Ascending aorta (tissue), 2 donors: ENCODE measurements around the gene IFITM2. TPM values are rescaled to one million over a fixed set of nuclear protein-coding genes. Genes with fewer than 3 reads are reported as not detected.

ENCODE experiments used
- DNase-seq, 2 donors: peaks; one replicate each; pipeline ENCODE4 v3.0.0-alpha.2; 2019; ENCODE audit warnings: low spot score in 2 of 2
- H3K27ac ChIP-seq, 2 donors: fragments of 200-600 bp; sonication (generic); one replicate each; pipeline ENCODE4 v1.5.1; 2016 to 2017; ENCODE audit warnings: mild to moderate bottlenecking in 1 of 2
- H3K27me3 ChIP-seq: fragments of 200-600 bp; sonication (generic); one replicate; pipeline ENCODE4 v1.5.1; 2017
- H3K36me3 ChIP-seq, 2 donors: fragments of 200-600 bp; sonication (generic); one replicate each; pipeline ENCODE4 v1.5.1; 2016
- H3K4me1 ChIP-seq, 2 donors: fragments of 200-600 bp; sonication (generic); one replicate each; pipeline ENCODE4 v1.5.1; 2016 to 2017; ENCODE audit warnings: mild to moderate bottlenecking in 1 of 2
- H3K4me3 ChIP-seq, 2 donors: fragments of 200-600 bp; sonication (generic); one replicate each; pipeline ENCODE4 v1.5.1; 2016 to 2017; ENCODE audit warnings: mild to moderate bottlenecking in 1 of 2
- H3K9me3 ChIP-seq, 2 donors: fragments of 200-600 bp; sonication (generic); one replicate each; pipeline ENCODE4 v1.5.1; 2016
- intact Hi-C: fragments of 100-400 bp; cut with DNase I; formaldehyde crosslinking; loops from one replicate; pipeline ENCODE4 v1.15.1; 2023
- total RNA-seq: library from RNA; depleted of rRNA; stranded (reverse); fragments of >200 nt; gene quantifications from one replicate; pipeline ENCODE4 v1.1.0, GENCODE V29; 2016
- TF ChIP-seq, protein P1 (sequence below), 3 experiments: fragments of 200-600 bp in 2 of 3; fragments of 450-650 bp in 1 of 3; sonication (generic) in 2 of 3; IDR thresholded peaks; one replicate each; pipeline ENCODE4 v1.5.1; 2016 to 2019; ENCODE audit warnings: antibody characterized with exemption in 3 of 3, mild to moderate bottlenecking in 1 of 3, moderate library complexity in 1 of 3

The IFITM2 gene
- total RNA-seq, 1 donor from 2014 or later: 1,131 TPM

- H3K4me1 ChIP-seq: no peaks in the 10 kb centered on the region
- H3K4me3 ChIP-seq: no peak overlapping the region
- DNase-seq: no peak
- peaks cover 0 to 4% of the 10 kb centered on the region in 2 donors for H3K9me3 ChIP-seq
- TF ChIP-seq, protein P1, sequence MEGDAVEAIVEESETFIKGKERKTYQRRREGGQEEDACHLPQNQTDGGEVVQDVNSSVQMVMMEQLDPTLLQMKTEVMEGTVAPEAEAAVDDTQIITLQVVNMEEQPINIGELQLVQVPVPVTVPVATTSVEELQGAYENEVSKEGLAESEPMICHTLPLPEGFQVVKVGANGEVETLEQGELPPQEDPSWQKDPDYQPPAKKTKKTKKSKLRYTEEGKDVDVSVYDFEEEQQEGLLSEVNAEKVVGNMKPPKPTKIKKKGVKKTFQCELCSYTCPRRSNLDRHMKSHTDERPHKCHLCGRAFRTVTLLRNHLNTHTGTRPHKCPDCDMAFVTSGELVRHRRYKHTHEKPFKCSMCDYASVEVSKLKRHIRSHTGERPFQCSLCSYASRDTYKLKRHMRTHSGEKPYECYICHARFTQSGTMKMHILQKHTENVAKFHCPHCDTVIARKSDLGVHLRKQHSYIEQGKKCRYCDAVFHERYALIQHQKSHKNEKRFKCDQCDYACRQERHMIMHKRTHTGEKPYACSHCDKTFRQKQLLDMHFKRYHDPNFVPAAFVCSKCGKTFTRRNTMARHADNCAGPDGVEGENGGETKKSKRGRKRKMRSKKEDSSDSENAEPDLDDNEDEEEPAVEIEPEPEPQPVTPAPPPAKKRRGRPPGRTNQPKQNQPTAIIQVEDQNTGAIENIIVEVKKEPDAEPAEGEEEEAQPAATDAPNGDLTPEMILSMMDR (IDR thresholded peaks at IDR 0.05): no peak
- intact Hi-C loops: no loop called here
- H3K36me3 ChIP-seq: no peaks in the 10 kb centered on the region
- H3K27ac ChIP-seq: no peak overlapping the region
- peaks cover 18% of the 10 kb centered on the region for H3K27me3 ChIP-seq
Measured at GRCh38 chr11:276219-276618, 31.4 kb upstream of the IFITM2 start.

GRCh38 chr11:278001-278951, 29.3 kb upstream of the IFITM2 start, which contains the start of gene NLRP6:
Gene NLRP6, plus strand, starts transcription at chr11:278407. Its CDS starts 163 bp downstream, at chr11:278570.
- TF ChIP-seq, protein P1 (IDR thresholded peaks at IDR 0.05): no peak

DNA sequence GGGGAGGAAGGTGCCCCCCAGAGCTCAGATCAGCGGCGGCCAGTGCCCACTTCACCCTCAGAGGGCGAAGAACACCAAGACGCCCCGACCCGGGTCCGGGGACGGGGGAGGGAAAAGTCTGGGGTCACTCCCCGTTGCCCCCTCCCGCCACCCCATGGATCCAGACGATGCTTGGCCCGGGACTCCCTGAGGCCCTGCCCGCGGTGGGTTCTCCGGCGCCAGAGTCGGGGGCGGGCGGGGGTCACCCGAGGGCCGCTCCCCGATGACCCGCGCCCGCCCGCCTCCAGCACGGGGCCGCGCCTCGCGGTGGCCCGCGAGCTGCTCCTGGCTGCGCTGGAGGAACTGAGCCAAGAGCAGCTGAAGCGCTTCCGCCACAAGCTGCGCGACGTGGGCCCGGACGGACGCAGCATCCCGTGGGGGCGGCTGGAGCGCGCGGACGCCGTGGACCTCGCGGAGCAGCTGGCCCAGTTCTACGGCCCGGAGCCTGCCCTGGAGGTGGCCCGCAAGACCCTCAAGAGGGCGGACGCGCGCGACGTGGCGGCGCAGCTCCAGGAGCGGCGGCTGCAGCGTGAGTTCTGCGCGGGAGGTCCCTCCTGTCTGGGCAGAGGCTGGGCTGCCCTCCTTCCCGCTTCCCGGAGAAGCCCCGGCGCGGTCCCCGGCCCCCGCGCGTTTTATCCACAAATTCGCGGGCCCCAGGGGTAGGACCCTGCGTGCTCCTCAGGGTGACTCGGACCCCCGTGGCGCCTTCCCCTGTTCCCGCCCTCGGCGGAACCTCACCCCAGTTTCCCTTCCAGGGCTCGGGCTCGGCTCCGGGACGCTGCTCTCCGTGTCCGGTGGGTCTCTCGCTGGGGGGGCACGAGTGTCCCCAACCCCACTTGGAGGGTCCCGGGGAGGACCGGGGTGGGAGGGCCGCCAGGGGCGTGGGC, 28.3 kb upstream of the IFITM2 start:
- intact Hi-C loops: no loop called here
- peaks cover 0 to 4% of the 10 kb centered on the region in 2 donors for H3K9me3 ChIP-seq
- DNase-seq: peak in 1 of 2 donors; percentile 60
- TF ChIP-seq, protein P1 (IDR thresholded peaks at IDR 0.05): no peak
- H3K36me3 ChIP-seq: no peaks in the 10 kb centered on the region
- no peak overlapping the region for H3K27ac ChIP-seq
- H3K27me3 ChIP-seq: peaks cover 23% of the 10 kb centered on the region
- peak overlapping the region; percentile 29 to 53 for H3K4me3 ChIP-seq
- no peaks in the 10 kb centered on the region for H3K4me1 ChIP-seq

More at GRCh38 chr11:278001-278951, 29.3 kb upstream of the IFITM2 start, which contains the start of gene NLRP6:
- intact Hi-C loops: no loop called here
- Histone ChIP-seq H3K4me3 (peak within 1 kb of the TSS; percentile 29 to 53), H3K9me3 (peaks cover 0 to 4% of the 10 kb centered on the region in 2 donors), H3K4me1 (no peaks in the 10 kb centered on the region), H3K27me3 (peaks cover 23% of the 10 kb centered on the region), H3K27ac (no peak within 1 kb of the TSS), H3K36me3 (no peaks in the 10 kb centered on the region)
- peak in 1 of 2 donors; percentile 59 for DNase-seq

DNA sequence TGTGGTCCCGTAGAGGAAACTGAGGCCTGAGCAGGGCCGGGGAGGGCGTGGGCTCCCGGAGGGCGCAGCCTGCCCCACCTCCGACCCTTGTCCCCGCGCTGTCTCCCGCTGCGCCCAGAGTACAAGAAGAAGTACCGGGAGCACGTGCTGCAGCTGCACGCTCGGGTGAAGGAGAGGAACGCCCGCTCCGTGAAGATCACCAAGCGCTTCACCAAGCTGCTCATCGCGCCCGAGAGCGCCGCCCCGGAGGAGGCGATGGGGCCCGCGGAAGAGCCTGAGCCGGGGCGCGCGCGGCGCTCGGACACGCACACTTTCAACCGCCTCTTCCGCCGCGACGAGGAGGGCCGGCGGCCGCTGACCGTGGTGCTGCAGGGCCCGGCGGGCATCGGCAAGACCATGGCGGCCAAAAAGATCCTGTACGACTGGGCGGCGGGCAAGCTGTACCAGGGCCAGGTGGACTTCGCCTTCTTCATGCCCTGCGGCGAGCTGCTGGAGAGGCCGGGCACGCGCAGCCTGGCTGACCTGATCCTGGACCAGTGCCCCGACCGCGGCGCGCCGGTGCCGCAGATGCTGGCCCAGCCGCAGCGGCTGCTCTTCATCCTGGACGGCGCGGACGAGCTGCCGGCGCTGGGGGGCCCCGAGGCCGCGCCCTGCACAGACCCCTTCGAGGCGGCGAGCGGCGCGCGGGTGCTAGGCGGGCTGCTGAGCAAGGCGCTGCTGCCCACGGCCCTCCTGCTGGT, 27.5 kb upstream of the IFITM2 start:
- DNase-seq: peak in 1 of 2 donors; percentile 63
- Histone ChIP-seq H3K36me3 (no peaks in the 10 kb centered on the region), H3K4me3 (peak overlapping the region; percentile 29 to 53), H3K27ac (no peak overlapping the region), H3K27me3 (peaks cover 23% of the 10 kb centered on the region), H3K9me3 (peaks cover 0 to 4% of the 10 kb centered on the region in 2 donors), H3K4me1 (no peaks in the 10 kb centered on the region)
- TF ChIP-seq, protein P1 (IDR thresholded peaks at IDR 0.05): no peak
- intact Hi-C loops: no loop called here
